GM12892 (cell line): ENCODE results near the gene ADD1.

Source experiments
- POLR2A ChIP-seq: IDR thresholded peaks from 2 replicates; pipeline ENCODE4 v1.6.1; 2011; ENCODE audit warnings: low read depth, low read length, control low read depth
- POLR2AphosphoS5 ChIP-seq: IDR thresholded peaks from 2 replicates; pipeline ENCODE4 v1.6.1; 2011; ENCODE audit warnings: low read depth, low read length, control low read depth

- TF ChIP-seq POLR2A (no peak), POLR2AphosphoS5 (no peak)
Measured at GRCh38 chr4:2909583-2909982, 65.9 kb downstream of the ADD1 start.
